Glutamatergic neuron (in vitro differentiated cells): ENCODE results near the gene TP53RK. TPM values are rescaled to one million over a fixed set of nuclear protein-coding genes. Genes with fewer than 3 reads are reported as not detected.

Experiments used
- DNase-seq: peaks from one replicate; pipeline ENCODE4 v3.0.0; 2022
- H3K27ac Mint-ChIP-seq: one replicate; pipeline ENCODE4 v1.8.0; 2020; ENCODE audit warnings: mild to moderate bottlenecking, mixed read lengths, inconsistent platforms; ENCODE audit not compliant: unreplicated experiment
- H3K27me3 Mint-ChIP-seq: one replicate; pipeline ENCODE4 v1.8.0; 2020; ENCODE audit warnings: mild to moderate bottlenecking, moderate library complexity, mixed read lengths, inconsistent platforms; ENCODE audit not compliant: unreplicated experiment
- H3K36me3 Mint-ChIP-seq: one replicate; pipeline ENCODE4 v1.8.0; 2020; ENCODE audit warnings: mild to moderate bottlenecking, mixed read lengths, inconsistent platforms; ENCODE audit not compliant: unreplicated experiment
- H3K4me1 Mint-ChIP-seq: one replicate; pipeline ENCODE4 v1.8.0; 2020; ENCODE audit warnings: mild to moderate bottlenecking, low read depth, mixed read lengths, inconsistent platforms; ENCODE audit not compliant: unreplicated experiment
- H3K4me3 Mint-ChIP-seq: one replicate; pipeline ENCODE4 v1.8.0; 2020; ENCODE audit warnings: mild to moderate bottlenecking, mixed read lengths, inconsistent platforms; ENCODE audit not compliant: unreplicated experiment
- H3K9me3 Mint-ChIP-seq: one replicate; pipeline ENCODE4 v1.8.0; 2020; ENCODE audit warnings: mild to moderate bottlenecking, moderate library complexity, mixed read lengths, inconsistent platforms; ENCODE audit not compliant: unreplicated experiment
- CTCF ChIP-seq: fragments of 200-600 bp; sonication (generic); IDR thresholded peaks from one replicate; pipeline ENCODE4 v1.5.0; 2021; ENCODE audit not compliant: partially characterized antibody, unreplicated experiment
- total RNA-seq: library from RNA; stranded (reverse); fragmentation: NEBNext Ultra II Directional; extraction: Animal tissue kit (Norgen Biotek cat#: 25700); gene quantifications from one replicate; pipeline ENCODE4 v1.2.1, GENCODE V29; 2021; ENCODE audit not compliant: unreplicated experiment

TP53RK gene
- total RNA-seq, 1 donor from 2014 or later = 19.0 TPM

GRCh38 chr20:46665602-46666001 lies 23.6 kb downstream of the TP53RK start:
- TF ChIP-seq CTCF = no peak
- Mint-ChIP-seq H3K36me3 (peaks cover 16% of the 10 kb centered on the region), H3K27me3 (no peaks in the 10 kb centered on the region), H3K9me3 (no peaks in the 10 kb centered on the region), H3K4me3 (no peak overlapping the region), H3K27ac (no peak overlapping the region), H3K4me1 (no peaks in the 10 kb centered on the region)
- DNase-seq = no peak

GRCh38 chr20:46663531-46663930 lies 25.7 kb downstream of the TP53RK start:
- H3K27me3 Mint-ChIP-seq = no peaks in the 10 kb centered on the region
- no peak overlapping the region for H3K27ac Mint-ChIP-seq
- H3K4me1 Mint-ChIP-seq = no peaks in the 10 kb centered on the region
- H3K9me3 Mint-ChIP-seq = no peaks in the 10 kb centered on the region
- no peak for DNase-seq
- H3K4me3 Mint-ChIP-seq = no peak overlapping the region
- H3K36me3 Mint-ChIP-seq = peaks cover 10% of the 10 kb centered on the region
- no peak for TF ChIP-seq CTCF

GRCh38 chr20:46661659-46662058 lies 27.6 kb downstream of the TP53RK start:
- Mint-ChIP-seq H3K9me3 (no peaks in the 10 kb centered on the region), H3K36me3 (peaks cover 14% of the 10 kb centered on the region), H3K4me1 (no peaks in the 10 kb centered on the region), H3K27me3 (no peaks in the 10 kb centered on the region), H3K27ac (no peak overlapping the region), H3K4me3 (no peak overlapping the region)
- no peak for DNase-seq
- no peak for TF ChIP-seq CTCF

GRCh38 chr20:46660487-46660886 lies 28.8 kb downstream of the TP53RK start:
- H3K27me3 Mint-ChIP-seq = no peaks in the 10 kb centered on the region
- peaks cover 15% of the 10 kb centered on the region for H3K36me3 Mint-ChIP-seq
- no peak overlapping the region for H3K4me3 Mint-ChIP-seq
- DNase-seq = no peak
- H3K9me3 Mint-ChIP-seq = no peaks in the 10 kb centered on the region
- no peaks in the 10 kb centered on the region for H3K4me1 Mint-ChIP-seq
- no peak overlapping the region for H3K27ac Mint-ChIP-seq
- no peak for TF ChIP-seq CTCF

GRCh38 chr20:46657618-46658017 lies 31.6 kb downstream of the TP53RK start:
- Mint-ChIP-seq H3K36me3 (peaks cover 15% of the 10 kb centered on the region), H3K27ac (no peak overlapping the region), H3K4me3 (no peak overlapping the region), H3K4me1 (no peaks in the 10 kb centered on the region), H3K9me3 (no peaks in the 10 kb centered on the region), H3K27me3 (no peaks in the 10 kb centered on the region)
- no peak for TF ChIP-seq CTCF
- DNase-seq = no peak
